ENCODE results near the gene GNAI3. TPM values are rescaled to one million over a fixed set of nuclear protein-coding genes. Genes with fewer than 3 reads are reported as not detected.

GNAI3 gene
- total and polyA plus RNA-seq, 2 donors (not counting 1 experiment from before 2014, with no cell fraction given) = 11.4 to 14.4 TPM

GRCh38 chr1:109626682-109627408 lies 78.4 kb downstream of the GNAI3 start:
- Histone ChIP-seq H3K27me3 (ENCODE audit: control insufficient read depth, insufficient read depth, low read length) (no peaks in the 10 kb centered on the region), H3K79me2 (ENCODE audit: control insufficient read depth, insufficient read depth, low read length) (peaks cover 34% of the 10 kb centered on the region), H4K20me1 (ENCODE audit: control insufficient read depth, extremely low read depth, insufficient read depth, low read length) (no peaks in the 10 kb centered on the region), H3K36me3 (ENCODE audit: control insufficient read depth, insufficient read depth, low read length) (peaks cover 28% of the 10 kb centered on the region), H3K9ac (ENCODE audit: insufficient read depth, low read length) (no peak overlapping the region), H2AFZ (ENCODE audit: low read length) (no peak overlapping the region), H3K4me3 (replicated peaks in 1 of 4; ENCODE audit: control extremely low read depth in 1 of 4, insufficient read depth in 1 of 4, low read depth in 3 of 4, low read length in 4 of 4) (no peak overlapping the region), H3K9me3 (ENCODE audit: control insufficient read depth, insufficient read depth, low read depth, low read length) (no peaks in the 10 kb centered on the region), H3K27ac (ENCODE audit: insufficient read depth, low read length) (no peak overlapping the region), H3K4me2 (ENCODE audit: extremely low read depth, insufficient read depth, low read length) (no peak overlapping the region), H3K4me1 (ENCODE audit: control insufficient read depth, extremely low read depth, insufficient read depth, low read length) (peaks cover 10% of the 10 kb centered on the region)
- no peak for TF ChIP-seq EZH2 (IDR thresholded peaks at IDR 0.05; ENCODE audit: low read length, missing control alignments)
- TF ChIP-seq CTCF (conservative IDR thresholded peaks at IDR 0.05 in 1 of 2, IDR thresholded peaks at IDR 0.05 in 1 of 2; ENCODE audit: low read depth in 1 of 2, low read length in 2 of 2) = no peak
- no peak for DNase-seq (ENCODE audit: low read depth in 2 of 2)

GRCh38 chr1:109627692-109628399 lies 79.4 kb downstream of the GNAI3 start:
- H3K4me3 ChIP-seq (replicated peaks in 1 of 4; ENCODE audit: control extremely low read depth in 1 of 4, insufficient read depth in 1 of 4, low read depth in 3 of 4, low read length in 4 of 4) = no peak overlapping the region
- H3K9me3 ChIP-seq (ENCODE audit: control insufficient read depth, insufficient read depth, low read depth, low read length) = no peaks in the 10 kb centered on the region
- TF ChIP-seq EZH2 (IDR thresholded peaks at IDR 0.05; ENCODE audit: low read length, missing control alignments) (no peak), CTCF (conservative IDR thresholded peaks at IDR 0.05 in 1 of 2, IDR thresholded peaks at IDR 0.05 in 1 of 2; ENCODE audit: low read depth in 1 of 2, low read length in 2 of 2) (no peak)
- peaks cover 32% of the 10 kb centered on the region for H3K36me3 ChIP-seq (ENCODE audit: control insufficient read depth, insufficient read depth, low read length)
- H3K27me3 ChIP-seq (ENCODE audit: control insufficient read depth, insufficient read depth, low read length) = no peaks in the 10 kb centered on the region
- H3K4me2 ChIP-seq (ENCODE audit: extremely low read depth, insufficient read depth, low read length) = no peak overlapping the region
- no peaks in the 10 kb centered on the region for H4K20me1 ChIP-seq (ENCODE audit: control insufficient read depth, extremely low read depth, insufficient read depth, low read length)
- no peak overlapping the region for H3K27ac ChIP-seq (ENCODE audit: insufficient read depth, low read length)
- H3K9ac ChIP-seq (ENCODE audit: insufficient read depth, low read length) = no peak overlapping the region
- H3K4me1 ChIP-seq (ENCODE audit: control insufficient read depth, extremely low read depth, insufficient read depth, low read length) = peaks cover 6% of the 10 kb centered on the region
- no peak for DNase-seq (ENCODE audit: low read depth in 2 of 2)
- H2AFZ ChIP-seq (ENCODE audit: low read length) = no peak overlapping the region
- H3K79me2 ChIP-seq (ENCODE audit: control insufficient read depth, insufficient read depth, low read length) = peaks cover 24% of the 10 kb centered on the region

GRCh38 chr1:109628540-109629321 lies 80.3 kb downstream of the GNAI3 start:
- H3K79me2 ChIP-seq (ENCODE audit: control insufficient read depth, insufficient read depth, low read length) = peaks cover 16% of the 10 kb centered on the region
- peaks cover 4% of the 10 kb centered on the region for H3K4me1 ChIP-seq (ENCODE audit: control insufficient read depth, extremely low read depth, insufficient read depth, low read length)
- H3K36me3 ChIP-seq (ENCODE audit: control insufficient read depth, insufficient read depth, low read length) = peaks cover 33% of the 10 kb centered on the region
- no peak overlapping the region for H3K4me3 ChIP-seq (replicated peaks in 1 of 4; ENCODE audit: control extremely low read depth in 1 of 4, insufficient read depth in 1 of 4, low read depth in 3 of 4, low read length in 4 of 4)
- no peak overlapping the region for H3K4me2 ChIP-seq (ENCODE audit: extremely low read depth, insufficient read depth, low read length)
- H3K9me3 ChIP-seq (ENCODE audit: control insufficient read depth, insufficient read depth, low read depth, low read length) = no peaks in the 10 kb centered on the region
- peak in 1 of 2 donors; percentile 87 for DNase-seq (ENCODE audit: low read depth in 2 of 2)
- H3K27ac ChIP-seq (ENCODE audit: insufficient read depth, low read length) = no peak overlapping the region
- TF ChIP-seq CTCF (conservative IDR thresholded peaks at IDR 0.05 in 1 of 2, IDR thresholded peaks at IDR 0.05 in 1 of 2; ENCODE audit: low read depth in 1 of 2, low read length in 2 of 2) = no peak
- no peak for TF ChIP-seq EZH2 (IDR thresholded peaks at IDR 0.05; ENCODE audit: low read length, missing control alignments)
- H4K20me1 ChIP-seq (ENCODE audit: control insufficient read depth, extremely low read depth, insufficient read depth, low read length) = no peaks in the 10 kb centered on the region
- H3K27me3 ChIP-seq (ENCODE audit: control insufficient read depth, insufficient read depth, low read length) = no peaks in the 10 kb centered on the region
- H2AFZ ChIP-seq (ENCODE audit: low read length) = no peak overlapping the region
- no peak overlapping the region for H3K9ac ChIP-seq (ENCODE audit: insufficient read depth, low read length)
